Stomach (tissue), 4 donors: Measurements from ENCODE around the gene CALR3.

ENCODE experiments used
- EP300 ChIP-seq: sonication (generic); formaldehyde crosslinking; IDR thresholded peaks from one replicate; pipeline ENCODE4 v1.6.1; 2017; ENCODE audit warnings: antibody characterized with exemption
- POLR2A ChIP-seq, 4 donors: fragments of 450-650 bp; IDR thresholded peaks; one replicate each; pipeline ENCODE4 v1.6.1; 2016; ENCODE audit warnings: antibody characterized with exemption in 4 of 4, control low read depth in 2 of 4, mild to moderate bottlenecking in 1 of 4, moderate library complexity in 1 of 4
- TF ChIP-seq, protein P1 (sequence below), 7 experiments: fragments of 450-650 bp in 4 of 7; fragments of 200-600 bp in 3 of 7; sonication (generic) in 3 of 7; IDR thresholded peaks; one replicate each; pipeline ENCODE4 v1.5.1; 2016 to 2019; ENCODE audit warnings: antibody characterized with exemption in 7 of 7, control low read depth in 2 of 7, mild to moderate bottlenecking in 1 of 7

DNA sequence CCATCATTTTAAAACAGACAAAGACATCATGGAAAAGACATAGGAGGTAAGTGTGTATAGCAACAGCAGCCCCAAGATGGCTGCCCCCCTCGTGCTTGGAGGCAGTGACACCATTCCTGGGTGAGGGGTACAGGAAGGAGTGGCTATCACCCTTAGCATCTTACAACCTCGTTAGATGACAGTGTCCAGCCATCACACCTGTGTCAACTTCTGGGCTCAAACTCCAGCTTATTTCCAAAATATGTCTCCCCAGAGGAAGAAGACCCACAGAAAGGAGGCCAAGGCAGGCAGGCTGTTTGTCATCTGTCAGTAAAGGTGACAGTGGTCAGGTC is 51.7 kb downstream of the CALR3 start:
- TF ChIP-seq POLR2A (IDR thresholded peaks at IDR 0.05) (no peak), EP300 (no peak)
- TF ChIP-seq, protein P1, sequence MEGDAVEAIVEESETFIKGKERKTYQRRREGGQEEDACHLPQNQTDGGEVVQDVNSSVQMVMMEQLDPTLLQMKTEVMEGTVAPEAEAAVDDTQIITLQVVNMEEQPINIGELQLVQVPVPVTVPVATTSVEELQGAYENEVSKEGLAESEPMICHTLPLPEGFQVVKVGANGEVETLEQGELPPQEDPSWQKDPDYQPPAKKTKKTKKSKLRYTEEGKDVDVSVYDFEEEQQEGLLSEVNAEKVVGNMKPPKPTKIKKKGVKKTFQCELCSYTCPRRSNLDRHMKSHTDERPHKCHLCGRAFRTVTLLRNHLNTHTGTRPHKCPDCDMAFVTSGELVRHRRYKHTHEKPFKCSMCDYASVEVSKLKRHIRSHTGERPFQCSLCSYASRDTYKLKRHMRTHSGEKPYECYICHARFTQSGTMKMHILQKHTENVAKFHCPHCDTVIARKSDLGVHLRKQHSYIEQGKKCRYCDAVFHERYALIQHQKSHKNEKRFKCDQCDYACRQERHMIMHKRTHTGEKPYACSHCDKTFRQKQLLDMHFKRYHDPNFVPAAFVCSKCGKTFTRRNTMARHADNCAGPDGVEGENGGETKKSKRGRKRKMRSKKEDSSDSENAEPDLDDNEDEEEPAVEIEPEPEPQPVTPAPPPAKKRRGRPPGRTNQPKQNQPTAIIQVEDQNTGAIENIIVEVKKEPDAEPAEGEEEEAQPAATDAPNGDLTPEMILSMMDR (IDR thresholded peaks at IDR 0.05) = no peak
